Measurements from ENCODE around the gene ENTHD1.

DNA sequence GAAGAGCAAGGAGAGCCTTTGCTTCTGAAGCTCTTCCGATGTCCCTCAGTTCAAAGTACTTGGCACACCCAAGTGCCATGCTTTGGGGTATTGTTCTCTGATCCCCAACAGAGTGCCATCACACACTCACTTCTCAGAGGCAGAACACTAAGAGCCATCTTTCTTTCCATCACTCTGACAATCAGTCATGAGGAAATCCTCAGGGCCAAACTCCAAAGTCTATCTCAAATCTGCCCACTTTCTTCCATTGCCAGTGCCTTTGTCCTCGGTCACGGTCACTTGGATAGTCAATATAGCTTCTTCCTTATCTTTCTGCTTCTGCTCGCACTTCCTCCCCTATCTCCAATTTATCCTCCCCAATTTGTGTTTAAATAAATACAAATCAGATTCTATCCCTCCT, 90.9 kb downstream of the ENTHD1 start:
- TF ChIP-seq, protein P1, sequence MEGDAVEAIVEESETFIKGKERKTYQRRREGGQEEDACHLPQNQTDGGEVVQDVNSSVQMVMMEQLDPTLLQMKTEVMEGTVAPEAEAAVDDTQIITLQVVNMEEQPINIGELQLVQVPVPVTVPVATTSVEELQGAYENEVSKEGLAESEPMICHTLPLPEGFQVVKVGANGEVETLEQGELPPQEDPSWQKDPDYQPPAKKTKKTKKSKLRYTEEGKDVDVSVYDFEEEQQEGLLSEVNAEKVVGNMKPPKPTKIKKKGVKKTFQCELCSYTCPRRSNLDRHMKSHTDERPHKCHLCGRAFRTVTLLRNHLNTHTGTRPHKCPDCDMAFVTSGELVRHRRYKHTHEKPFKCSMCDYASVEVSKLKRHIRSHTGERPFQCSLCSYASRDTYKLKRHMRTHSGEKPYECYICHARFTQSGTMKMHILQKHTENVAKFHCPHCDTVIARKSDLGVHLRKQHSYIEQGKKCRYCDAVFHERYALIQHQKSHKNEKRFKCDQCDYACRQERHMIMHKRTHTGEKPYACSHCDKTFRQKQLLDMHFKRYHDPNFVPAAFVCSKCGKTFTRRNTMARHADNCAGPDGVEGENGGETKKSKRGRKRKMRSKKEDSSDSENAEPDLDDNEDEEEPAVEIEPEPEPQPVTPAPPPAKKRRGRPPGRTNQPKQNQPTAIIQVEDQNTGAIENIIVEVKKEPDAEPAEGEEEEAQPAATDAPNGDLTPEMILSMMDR (IDR thresholded peaks at IDR 0.05; ENCODE audit: low read length): no peak
- TF ChIP-seq EZH2phosphoT487 (IDR thresholded peaks at IDR 0.05; ENCODE audit: low read length) (no peak), EZH2 (optimal IDR thresholded peaks at IDR 0.05; ENCODE audit: low read depth, low read length) (no peak)
